ENCODE data around the gene ST8SIA2. TPM values are rescaled to one million over a fixed set of nuclear protein-coding genes. Genes with fewer than 3 reads are reported as not detected.

ST8SIA2 gene
- total RNA-seq, 1 donor from 2014 or later: not detected

- Histone ChIP-seq H3K4me3 (ENCODE audit: low read depth, low read length) (no peak overlapping the region), H3K36me3 (ENCODE audit: control insufficient read depth, insufficient read depth, low read length) (no peaks in the 10 kb centered on the region), H3K27me3 (ENCODE audit: control insufficient read depth, insufficient read depth, low read length) (no peaks in the 10 kb centered on the region)
- no peak for FAIRE-seq
- DNase-seq (ENCODE audit: low read depth): no peak
- TF ChIP-seq CTCF (IDR thresholded peaks at IDR 0.05; ENCODE audit: insufficient read depth, low read length, severe bottlenecking): no peak
Observed at GRCh38 chr15:92506506-92506905, 112.8 kb downstream of the ST8SIA2 start.

- no peaks in the 10 kb centered on the region for H3K36me3 ChIP-seq (ENCODE audit: control insufficient read depth, insufficient read depth, low read length)
- no peaks in the 10 kb centered on the region for H3K27me3 ChIP-seq (ENCODE audit: control insufficient read depth, insufficient read depth, low read length)
- no peak for TF ChIP-seq CTCF (IDR thresholded peaks at IDR 0.05; ENCODE audit: insufficient read depth, low read length, severe bottlenecking)
- FAIRE-seq: no peak
- H3K4me3 ChIP-seq (ENCODE audit: low read depth, low read length): no peak overlapping the region
- DNase-seq (ENCODE audit: low read depth): peak; percentile 54
Observed at GRCh38 chr15:92510163-92510882, 116.6 kb downstream of the ST8SIA2 start.

Data from bronchial epithelial cell (primary cell).